ENCODE results near the gene MET. TPM values are rescaled to one million over a fixed set of nuclear protein-coding genes. Genes with fewer than 3 reads are reported as not detected.

MET gene
- total RNA-seq, 1 experiment from 2014 or later, result 200 TPM

DNA sequence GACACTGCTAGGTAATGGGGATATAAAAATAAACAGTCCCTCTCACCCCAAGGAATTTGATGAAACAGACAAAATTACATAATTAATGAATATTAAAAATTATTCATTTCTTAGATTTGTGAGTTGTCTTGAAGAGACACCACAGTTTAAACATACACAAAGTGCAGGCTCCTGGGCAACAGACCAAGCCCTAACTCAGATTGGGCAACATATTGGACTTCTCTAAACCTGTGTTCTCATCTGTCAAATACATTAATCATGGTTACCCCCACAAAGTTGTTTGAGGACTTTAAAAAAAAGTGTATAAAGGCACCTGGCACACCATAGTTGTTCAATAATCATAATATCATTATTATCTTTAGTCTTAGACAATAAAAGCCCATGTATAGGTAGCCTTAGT lies 127.9 kb downstream of the MET start (continued):
- TF ChIP-seq POLR2A (IDR thresholded peaks at IDR 0.05; ENCODE audit: borderline replicate concordance, extremely low read depth, insufficient read depth, insufficient read length) (no peak), RAD21 (IDR thresholded peaks at IDR 0.05; ENCODE audit: low read depth) (no peak)

DNA sequence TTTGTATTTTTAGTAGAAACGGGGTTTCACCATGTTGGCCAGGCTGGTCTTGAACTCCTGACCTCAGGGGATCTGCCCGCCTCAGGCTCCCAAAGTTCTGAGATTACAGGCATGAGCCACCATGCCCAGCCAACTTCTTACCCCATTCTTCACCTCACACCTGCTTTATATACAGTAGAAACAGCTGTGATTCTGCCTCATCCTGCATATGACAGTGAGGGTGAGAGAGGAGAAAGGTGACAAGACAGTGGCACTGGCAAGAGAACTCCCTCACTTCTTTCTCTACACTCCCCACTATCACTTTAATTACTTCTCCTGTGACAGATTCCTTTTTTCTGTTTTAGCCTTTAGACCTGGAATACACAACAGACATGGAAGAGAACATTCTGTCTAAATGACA lies 128.6 kb downstream of the MET start:
- BruUV-seq (replicated peaks), result no TSS peak
- ChIA-PET RAD21 (ENCODE audit: low non-redundant PET in 1 of 2, low total read pairs in 2 of 2, uncharacterized antibody in 2 of 2, unreplicated experiment in 2 of 2) (no interaction called here), CTCF (no interaction called here), POLR2A (no interaction called here)
- DNase-seq (ENCODE audit: low read depth, low spot score), result no peak
- Histone ChIP-seq H3K9ac (ENCODE audit: low read length) (0 out of 2 replicates have a peak overlapping the region, but pooled peaks have one; percentile 40), H3K9me3 (ENCODE audit: control insufficient read depth in 1 of 2, insufficient read depth in 1 of 2, low read depth in 1 of 2, low read length in 2 of 2) (no peaks in the 10 kb centered on the region), H3K4me3 (replicated peaks in 1 of 2; ENCODE audit: low read depth in 1 of 2, low read length in 2 of 2) (no peak overlapping the region), H3K36me3 (ENCODE audit: control insufficient read depth in 1 of 2, insufficient read depth in 2 of 2, low read length in 2 of 2) (peaks cover 13 to 25% of the 10 kb centered on the region in 2 experiments; a peak in 2 of 4 replicates), H3K27me3 (ENCODE audit: insufficient read depth, low read length) (no peaks in the 10 kb centered on the region), H3K79me2 (ENCODE audit: insufficient read depth, low read length) (no peaks in the 10 kb centered on the region; the same call in 1 of the 2 replicates), H2AFZ (ENCODE audit: low read depth, low read length, poor library complexity, severe bottlenecking) (no peak overlapping the region), H3K4me2 (ENCODE audit: low read length) (peak overlapping the region; percentile 80), H4K20me1 (ENCODE audit: insufficient read depth) (no peaks in the 10 kb centered on the region), H3K9me2 (ENCODE audit: insufficient read depth) (no peaks in the 10 kb centered on the region), H3K27ac (ENCODE audit: low read depth, low read length) (peak overlapping the region; percentile 90), H3K4me1 (ENCODE audit: control insufficient read depth in 1 of 2, insufficient read depth in 2 of 2, low read length in 2 of 2) (peaks cover 79 to 95% of the 10 kb centered on the region in 2 experiments)
- ATAC-seq, result peak; percentile 42
- intact Hi-C loops (cut with micrococcal nuclease), result loop anchor here (5.0 kb wide), 1 partner anchor 113 kb away; no protein-coding TSS in a partner anchor
- TF ChIP-seq CBX3 (IDR thresholded peaks at IDR 0.05; ENCODE audit: low read depth) (no peak), ELF1 (IDR thresholded peaks at IDR 0.05; ENCODE audit: borderline replicate concordance, low read depth) (no peak), TCF7L2 (IDR thresholded peaks at IDR 0.05; ENCODE audit: borderline replicate concordance, extremely low read depth, insufficient read depth, insufficient read length) (no peak), FOSL1 (IDR thresholded peaks at IDR 0.05; ENCODE audit: low read depth) (no peak), SRF (IDR thresholded peaks at IDR 0.05; ENCODE audit: low read depth) (no peak), ZFX (IDR thresholded peaks at IDR 0.05) (no peak), ZNF274 (IDR thresholded peaks at IDR 0.05; ENCODE audit: low read depth, low read length) (no peak), POLR2A (IDR thresholded peaks at IDR 0.05; ENCODE audit: borderline replicate concordance, extremely low read depth, insufficient read depth, insufficient read length) (no peak), YY1 (IDR thresholded peaks at IDR 0.05; ENCODE audit: extremely low read depth, insufficient replicate concordance, low read depth, low read length) (no peak), EZH2 (IDR thresholded peaks at IDR 0.05) (no peak), SP1 (IDR thresholded peaks at IDR 0.05; ENCODE audit: low read depth) (no peak)
- TF ChIP-seq, protein P1, sequence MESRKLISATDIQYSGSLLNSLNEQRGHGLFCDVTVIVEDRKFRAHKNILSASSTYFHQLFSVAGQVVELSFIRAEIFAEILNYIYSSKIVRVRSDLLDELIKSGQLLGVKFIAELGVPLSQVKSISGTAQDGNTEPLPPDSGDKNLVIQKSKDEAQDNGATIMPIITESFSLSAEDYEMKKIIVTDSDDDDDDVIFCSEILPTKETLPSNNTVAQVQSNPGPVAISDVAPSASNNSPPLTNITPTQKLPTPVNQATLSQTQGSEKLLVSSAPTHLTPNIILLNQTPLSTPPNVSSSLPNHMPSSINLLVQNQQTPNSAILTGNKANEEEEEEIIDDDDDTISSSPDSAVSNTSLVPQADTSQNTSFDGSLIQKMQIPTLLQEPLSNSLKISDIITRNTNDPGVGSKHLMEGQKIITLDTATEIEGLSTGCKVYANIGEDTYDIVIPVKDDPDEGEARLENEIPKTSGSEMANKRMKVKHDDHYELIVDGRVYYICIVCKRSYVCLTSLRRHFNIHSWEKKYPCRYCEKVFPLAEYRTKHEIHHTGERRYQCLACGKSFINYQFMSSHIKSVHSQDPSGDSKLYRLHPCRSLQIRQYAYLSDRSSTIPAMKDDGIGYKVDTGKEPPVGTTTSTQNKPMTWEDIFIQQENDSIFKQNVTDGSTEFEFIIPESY (IDR thresholded peaks at IDR 0.05; ENCODE audit: extremely low read depth, insufficient replicate concordance, low read length), result no peak
- TF ChIP-seq, protein P2, sequence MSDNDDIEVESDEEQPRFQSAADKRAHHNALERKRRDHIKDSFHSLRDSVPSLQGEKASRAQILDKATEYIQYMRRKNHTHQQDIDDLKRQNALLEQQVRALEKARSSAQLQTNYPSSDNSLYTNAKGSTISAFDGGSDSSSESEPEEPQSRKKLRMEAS (IDR thresholded peaks at IDR 0.05), result no peak; the same call in 1 of the 2 replicates
- TF ChIP-seq, protein P3, sequence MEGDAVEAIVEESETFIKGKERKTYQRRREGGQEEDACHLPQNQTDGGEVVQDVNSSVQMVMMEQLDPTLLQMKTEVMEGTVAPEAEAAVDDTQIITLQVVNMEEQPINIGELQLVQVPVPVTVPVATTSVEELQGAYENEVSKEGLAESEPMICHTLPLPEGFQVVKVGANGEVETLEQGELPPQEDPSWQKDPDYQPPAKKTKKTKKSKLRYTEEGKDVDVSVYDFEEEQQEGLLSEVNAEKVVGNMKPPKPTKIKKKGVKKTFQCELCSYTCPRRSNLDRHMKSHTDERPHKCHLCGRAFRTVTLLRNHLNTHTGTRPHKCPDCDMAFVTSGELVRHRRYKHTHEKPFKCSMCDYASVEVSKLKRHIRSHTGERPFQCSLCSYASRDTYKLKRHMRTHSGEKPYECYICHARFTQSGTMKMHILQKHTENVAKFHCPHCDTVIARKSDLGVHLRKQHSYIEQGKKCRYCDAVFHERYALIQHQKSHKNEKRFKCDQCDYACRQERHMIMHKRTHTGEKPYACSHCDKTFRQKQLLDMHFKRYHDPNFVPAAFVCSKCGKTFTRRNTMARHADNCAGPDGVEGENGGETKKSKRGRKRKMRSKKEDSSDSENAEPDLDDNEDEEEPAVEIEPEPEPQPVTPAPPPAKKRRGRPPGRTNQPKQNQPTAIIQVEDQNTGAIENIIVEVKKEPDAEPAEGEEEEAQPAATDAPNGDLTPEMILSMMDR (IDR thresholded peaks at IDR 0.05 in 2 of 3, conservative IDR thresholded peaks at IDR 0.05 in 1 of 3; ENCODE audit: borderline replicate concordance in 1 of 3, insufficient read depth in 1 of 3, low read depth in 2 of 3, low read length in 2 of 3), result no peak

Measured in HCT116 (cell line).